CD4-positive, alpha-beta T cell treated with Interleukin-1 beta for 1 hour (primary cell): ENCODE results near the gene NDUFA11.

Experiments
- DNase-seq, 2 donors: peaks; one replicate each; pipeline ENCODE4 v3.0.0-alpha.2; 2020 to 2022

Gene NDUFA11

DNA sequence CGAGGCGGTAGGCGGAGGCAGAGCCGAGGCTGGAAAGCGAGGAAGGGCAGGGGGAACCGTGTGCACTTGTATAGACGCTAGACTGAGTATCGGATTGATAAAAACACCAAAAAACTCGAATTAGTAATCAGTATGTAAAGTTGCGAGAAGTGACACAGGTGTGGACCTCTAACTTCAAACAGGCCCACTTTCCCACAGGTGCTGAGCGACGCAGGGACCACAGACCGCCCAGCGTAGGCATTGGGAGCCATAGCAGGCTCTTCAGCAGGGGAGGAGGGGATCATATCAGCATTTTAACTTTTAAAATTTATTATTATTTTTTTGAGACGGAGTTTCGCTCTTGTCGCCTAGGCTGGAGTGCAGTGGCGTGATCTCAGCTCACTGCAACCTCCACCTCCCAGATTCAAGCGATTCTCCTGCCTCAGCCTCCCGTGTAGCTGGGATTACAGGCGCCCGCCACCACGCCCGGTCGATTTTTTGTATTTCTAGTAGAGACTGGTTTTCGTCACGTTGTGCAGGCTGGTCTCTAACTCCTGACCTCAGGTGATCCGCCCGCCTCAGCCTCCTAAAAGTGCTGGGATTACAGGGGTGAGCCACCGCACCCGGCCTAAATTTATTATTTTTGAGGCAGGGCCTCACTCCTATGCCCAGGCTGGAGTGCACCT is 1.7 kb upstream of the NDUFA11 start:
- no peak for DNase-seq

- DNase-seq = peak; percentile 100
Measured at GRCh38 chr19:5904352-5905113, 943 bp upstream of the NDUFA11 start, which contains the start of gene VMAC. Gene VMAC, plus strand, starts transcription at chr19:5904872. Its CDS starts 19 bp downstream, at chr19:5904891.

- DNase-seq = peak in 1 of 2 donors; percentile 1
Measured at GRCh38 chr19:5903056-5903623, 450 bp downstream of the NDUFA11 start.

GRCh38 chr19:5900976-5901375 is 2.6 kb downstream of the NDUFA11 start:
- no peak for DNase-seq

GRCh38 chr19:5899728-5900526 is 3.7 kb downstream of the NDUFA11 start:
- DNase-seq = no peak

- DNase-seq = no peak
Measured at GRCh38 chr19:5897189-5897969, 6.2 kb downstream of the NDUFA11 start.

GRCh38 chr19:5896365-5897076 is 7.1 kb downstream of the NDUFA11 start:
- DNase-seq = no peak

DNA sequence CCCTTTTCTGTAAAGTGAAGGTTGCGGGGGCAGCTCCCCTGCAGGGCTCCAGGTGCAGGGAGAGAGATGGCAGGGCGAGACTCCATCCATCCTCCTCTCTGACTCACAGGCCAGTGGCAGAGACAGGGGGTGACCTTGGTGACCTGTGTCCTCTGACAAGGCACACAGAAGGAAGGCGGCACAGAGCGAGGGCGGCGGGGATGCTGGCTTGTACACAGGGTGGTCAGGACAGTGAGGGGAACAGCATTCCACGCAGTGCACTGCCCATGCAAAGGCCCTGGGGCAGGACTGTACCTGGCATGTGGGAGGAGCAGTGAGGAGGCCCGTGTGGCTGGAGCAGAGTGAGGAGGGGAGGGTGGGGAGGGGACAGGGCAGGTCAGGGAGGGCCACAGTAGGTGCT is 7.7 kb downstream of the NDUFA11 start:
- DNase-seq = no peak

- no peak for DNase-seq
Measured at GRCh38 chr19:5895409-5895808, 8.2 kb downstream of the NDUFA11 start.

DNA sequence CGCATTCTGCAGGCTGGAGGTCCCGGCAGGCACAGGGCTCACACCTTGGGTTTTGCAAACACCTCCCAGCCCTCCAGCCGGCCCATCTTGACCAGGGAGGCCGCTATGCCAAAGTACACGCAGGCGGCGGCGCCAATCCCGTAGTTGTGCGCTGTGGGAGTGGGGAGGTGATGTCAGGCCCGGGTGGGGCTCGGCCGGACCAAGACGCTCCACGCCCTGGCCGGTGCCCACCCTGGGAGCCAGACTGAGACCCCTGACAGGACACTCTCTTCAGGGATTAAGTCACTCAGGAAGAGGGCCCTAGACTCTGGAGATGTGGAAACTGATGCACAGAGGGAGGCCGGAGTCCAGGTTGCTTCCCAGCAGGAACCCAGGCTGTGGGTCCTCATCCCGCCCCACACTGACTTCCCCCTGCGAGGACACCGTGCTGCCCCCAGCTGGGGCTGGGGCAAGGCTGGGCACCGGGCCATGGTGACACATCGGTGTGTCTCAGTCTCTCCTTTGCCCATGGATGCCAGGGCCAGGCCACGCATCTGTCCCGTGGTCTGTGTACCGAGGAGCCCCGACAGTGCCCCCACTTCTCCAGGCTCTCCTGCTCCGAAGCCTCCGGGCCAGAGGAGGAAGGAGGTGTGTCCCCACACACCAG is 8.8 kb downstream of the NDUFA11 start:
- no peak for DNase-seq

GRCh38 chr19:5893907-5894703 is 9.5 kb downstream of the NDUFA11 start:
- no peak for DNase-seq

DNA sequence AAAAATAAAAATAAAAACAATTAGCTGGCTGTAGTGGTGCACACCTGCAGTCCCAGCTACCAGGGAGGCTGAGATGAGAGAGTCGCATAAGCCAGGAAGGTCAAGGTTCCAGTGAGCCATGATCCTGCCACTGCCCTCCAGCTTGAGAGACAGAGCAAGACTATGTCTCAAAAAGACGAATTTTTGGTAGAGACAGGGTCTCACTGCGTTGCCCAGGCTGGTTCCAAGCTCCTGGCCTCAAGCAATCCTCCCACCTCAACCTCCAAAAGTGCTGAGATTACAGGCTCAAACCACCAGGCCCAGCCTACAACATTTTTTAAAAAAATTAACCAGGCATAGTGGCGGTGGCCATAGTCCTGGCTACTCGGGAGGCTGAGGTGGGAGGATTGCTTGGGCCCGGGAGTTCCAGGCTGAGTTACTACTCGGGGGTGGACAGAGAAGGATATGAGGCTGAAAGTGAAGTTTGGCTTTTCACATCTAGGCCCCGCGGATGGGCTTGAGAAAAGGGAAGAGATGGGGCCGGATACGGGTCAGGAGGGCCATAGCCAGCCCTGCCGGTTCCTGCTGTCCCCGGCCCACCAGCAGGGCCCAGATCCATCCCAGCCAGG is 10.2 kb downstream of the NDUFA11 start:
- no peak for DNase-seq

GRCh38 chr19:5892772-5893275 is 10.8 kb downstream of the NDUFA11 start:
- no peak for DNase-seq

GRCh38 chr19:5891938-5892771 is 11.4 kb downstream of the NDUFA11 start:
- peak in 1 of 2 donors; percentile 8 for DNase-seq

GRCh38 chr19:5891572-5891937 is 12.0 kb downstream of the NDUFA11 start:
- DNase-seq = no peak

- DNase-seq = no peak
Measured at GRCh38 chr19:5890099-5890498, 13.5 kb downstream of the NDUFA11 start.

GRCh38 chr19:5889288-5889971 is 14.2 kb downstream of the NDUFA11 start:
- no peak for DNase-seq
